Glutamatergic neuron (in vitro differentiated cells): Measurements from ENCODE around the gene TEX35. TPM values are rescaled to one million over a fixed set of nuclear protein-coding genes. Genes with fewer than 3 reads are reported as not detected.

ENCODE experiments used
- DNase-seq: peaks from one replicate; pipeline ENCODE4 v3.0.0; 2022
- H3K27ac Mint-ChIP-seq: one replicate; pipeline ENCODE4 v1.8.0; 2020; ENCODE audit warnings: mild to moderate bottlenecking, mixed read lengths, inconsistent platforms; ENCODE audit not compliant: unreplicated experiment
- H3K27me3 Mint-ChIP-seq: one replicate; pipeline ENCODE4 v1.8.0; 2020; ENCODE audit warnings: mild to moderate bottlenecking, moderate library complexity, mixed read lengths, inconsistent platforms; ENCODE audit not compliant: unreplicated experiment
- H3K36me3 Mint-ChIP-seq: one replicate; pipeline ENCODE4 v1.8.0; 2020; ENCODE audit warnings: mild to moderate bottlenecking, mixed read lengths, inconsistent platforms; ENCODE audit not compliant: unreplicated experiment
- H3K4me1 Mint-ChIP-seq: one replicate; pipeline ENCODE4 v1.8.0; 2020; ENCODE audit warnings: mild to moderate bottlenecking, low read depth, mixed read lengths, inconsistent platforms; ENCODE audit not compliant: unreplicated experiment
- H3K4me3 Mint-ChIP-seq: one replicate; pipeline ENCODE4 v1.8.0; 2020; ENCODE audit warnings: mild to moderate bottlenecking, mixed read lengths, inconsistent platforms; ENCODE audit not compliant: unreplicated experiment
- H3K9me3 Mint-ChIP-seq: one replicate; pipeline ENCODE4 v1.8.0; 2020; ENCODE audit warnings: mild to moderate bottlenecking, moderate library complexity, mixed read lengths, inconsistent platforms; ENCODE audit not compliant: unreplicated experiment
- total RNA-seq: library from RNA; stranded (reverse); fragmentation: NEBNext Ultra II Directional; extraction: Animal tissue kit (Norgen Biotek cat#: 25700); gene quantifications from one replicate; pipeline ENCODE4 v1.2.1, GENCODE V29; 2021; ENCODE audit not compliant: unreplicated experiment
- TF ChIP-seq, protein P1 (sequence below): fragments of 200-600 bp; sonication (generic); IDR thresholded peaks from one replicate; pipeline ENCODE4 v1.5.0; 2021; ENCODE audit not compliant: partially characterized antibody, unreplicated experiment

The TEX35 gene
- total RNA-seq, 1 donor from 2014 or later: not detected

DNA sequence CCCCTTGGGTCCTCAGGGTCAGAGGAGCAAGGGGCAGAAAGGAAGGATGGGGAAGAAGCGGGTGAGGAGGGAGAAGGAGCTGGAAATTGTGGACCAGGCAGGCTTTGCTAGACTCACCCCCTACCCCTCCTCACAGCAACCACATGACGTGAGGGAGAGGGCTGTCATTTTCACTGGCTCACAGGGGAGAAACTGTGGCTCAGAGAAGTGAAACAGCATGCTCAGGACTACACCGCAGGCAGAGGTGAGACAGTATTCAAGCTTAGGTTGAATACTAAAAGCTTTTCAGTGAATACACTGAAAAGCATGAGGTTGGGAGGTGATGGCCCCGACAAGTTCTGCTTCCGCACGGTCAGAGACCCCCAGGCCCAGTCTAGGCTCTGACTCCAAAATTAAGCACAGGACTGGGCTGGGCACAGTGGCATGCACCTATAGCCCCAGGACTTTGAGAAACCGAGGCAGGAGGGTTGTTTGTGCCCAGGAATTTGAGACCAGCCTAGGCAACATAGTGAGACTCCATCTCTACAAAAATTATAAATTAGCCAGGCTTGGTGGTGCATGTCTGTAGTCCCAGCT lies 14.9 kb upstream of the TEX35 start:
- Mint-ChIP-seq H3K36me3 (no peaks in the 10 kb centered on the region), H3K4me1 (no peaks in the 10 kb centered on the region), H3K9me3 (peaks cover 3% of the 10 kb centered on the region), H3K27ac (no peak overlapping the region), H3K4me3 (no peak overlapping the region), H3K27me3 (peaks cover 3% of the 10 kb centered on the region)
- TF ChIP-seq, protein P1, sequence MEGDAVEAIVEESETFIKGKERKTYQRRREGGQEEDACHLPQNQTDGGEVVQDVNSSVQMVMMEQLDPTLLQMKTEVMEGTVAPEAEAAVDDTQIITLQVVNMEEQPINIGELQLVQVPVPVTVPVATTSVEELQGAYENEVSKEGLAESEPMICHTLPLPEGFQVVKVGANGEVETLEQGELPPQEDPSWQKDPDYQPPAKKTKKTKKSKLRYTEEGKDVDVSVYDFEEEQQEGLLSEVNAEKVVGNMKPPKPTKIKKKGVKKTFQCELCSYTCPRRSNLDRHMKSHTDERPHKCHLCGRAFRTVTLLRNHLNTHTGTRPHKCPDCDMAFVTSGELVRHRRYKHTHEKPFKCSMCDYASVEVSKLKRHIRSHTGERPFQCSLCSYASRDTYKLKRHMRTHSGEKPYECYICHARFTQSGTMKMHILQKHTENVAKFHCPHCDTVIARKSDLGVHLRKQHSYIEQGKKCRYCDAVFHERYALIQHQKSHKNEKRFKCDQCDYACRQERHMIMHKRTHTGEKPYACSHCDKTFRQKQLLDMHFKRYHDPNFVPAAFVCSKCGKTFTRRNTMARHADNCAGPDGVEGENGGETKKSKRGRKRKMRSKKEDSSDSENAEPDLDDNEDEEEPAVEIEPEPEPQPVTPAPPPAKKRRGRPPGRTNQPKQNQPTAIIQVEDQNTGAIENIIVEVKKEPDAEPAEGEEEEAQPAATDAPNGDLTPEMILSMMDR: no peak
- no peak for DNase-seq

DNA sequence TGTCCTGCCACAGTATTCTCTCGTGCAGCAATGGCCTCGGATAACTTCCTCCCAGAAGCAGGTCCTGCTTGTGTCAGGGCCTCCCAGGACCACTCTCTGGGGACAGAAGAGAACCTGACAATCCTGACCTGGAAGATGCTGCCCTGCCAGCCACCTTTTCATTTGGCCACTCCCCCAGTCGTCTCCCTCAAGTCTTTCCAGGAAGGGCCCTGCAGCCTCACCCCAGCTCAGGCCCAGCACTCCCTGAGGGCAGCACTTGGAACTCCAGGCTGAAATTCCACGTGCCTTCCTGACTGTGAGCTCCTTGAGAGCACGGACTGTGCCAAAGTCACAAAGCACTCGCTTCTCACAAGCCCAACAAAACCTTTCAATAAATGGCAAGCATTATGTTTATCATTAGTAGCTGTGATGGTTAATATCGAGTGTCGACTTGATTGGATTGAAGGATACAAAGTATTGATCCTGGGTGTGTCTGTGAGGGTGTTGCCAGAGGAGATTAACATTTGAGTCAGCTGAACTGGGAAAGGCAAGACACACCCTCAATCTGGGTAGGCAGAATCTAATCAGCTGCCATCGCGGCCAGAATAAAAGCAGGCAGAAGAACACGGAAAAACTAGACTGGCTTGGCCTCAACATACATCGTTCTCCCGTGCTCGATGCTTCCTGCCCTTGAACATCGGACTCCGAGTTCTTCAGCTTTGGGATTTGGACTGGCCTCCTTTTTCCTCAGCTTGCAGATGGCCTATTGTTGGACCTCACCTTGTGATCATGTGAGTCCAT lies 13.8 kb upstream of the TEX35 start:
- no peak for DNase-seq
- H3K4me3 Mint-ChIP-seq: no peak overlapping the region
- peaks cover under 1% of the 10 kb centered on the region for H3K36me3 Mint-ChIP-seq
- peaks cover 3% of the 10 kb centered on the region for H3K9me3 Mint-ChIP-seq
- peak overlapping the region; percentile 30 for H3K27ac Mint-ChIP-seq
- H3K27me3 Mint-ChIP-seq: peaks cover 1% of the 10 kb centered on the region
- H3K4me1 Mint-ChIP-seq: no peaks in the 10 kb centered on the region
- TF ChIP-seq, protein P1: no peak

DNA sequence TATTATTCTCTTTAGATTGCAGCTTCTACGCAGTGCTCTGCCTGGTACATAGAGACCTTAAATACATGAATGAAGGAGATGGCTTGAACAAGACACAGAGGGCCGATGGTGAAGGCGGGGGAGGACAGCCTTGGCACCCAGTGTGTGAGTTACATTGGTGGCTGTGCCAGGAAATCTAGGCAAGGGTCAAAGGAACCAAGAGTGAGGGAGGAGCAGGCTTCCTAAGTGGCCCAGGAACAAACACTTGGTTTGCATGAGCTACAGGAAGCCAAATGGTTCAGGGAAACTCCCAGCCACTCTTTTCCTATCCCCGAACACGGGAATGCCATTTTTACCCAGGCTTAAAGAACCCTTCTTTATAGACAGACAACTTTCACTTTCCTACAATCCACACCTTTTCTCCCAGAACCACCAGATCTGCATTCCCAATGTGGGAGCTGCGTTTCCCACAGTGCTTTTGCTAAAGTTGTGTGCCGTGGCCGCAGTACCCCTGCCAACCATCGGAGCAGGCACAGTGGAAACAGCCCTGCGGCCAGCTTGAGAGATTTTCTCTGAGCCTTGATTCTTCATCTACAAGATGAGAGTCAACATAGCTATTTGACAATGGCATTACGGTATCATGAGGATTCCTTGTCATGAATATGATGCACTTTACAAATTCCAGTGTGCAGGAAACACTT lies 12.7 kb upstream of the TEX35 start:
- peaks cover 4% of the 10 kb centered on the region for H3K36me3 Mint-ChIP-seq
- no peak overlapping the region for H3K4me3 Mint-ChIP-seq
- no peak overlapping the region for H3K27ac Mint-ChIP-seq
- no peaks in the 10 kb centered on the region for H3K4me1 Mint-ChIP-seq
- peak; percentile 42 for DNase-seq
- H3K9me3 Mint-ChIP-seq: peaks cover 3% of the 10 kb centered on the region
- TF ChIP-seq, protein P1: peak; percentile 52
- no peaks in the 10 kb centered on the region for H3K27me3 Mint-ChIP-seq

DNA sequence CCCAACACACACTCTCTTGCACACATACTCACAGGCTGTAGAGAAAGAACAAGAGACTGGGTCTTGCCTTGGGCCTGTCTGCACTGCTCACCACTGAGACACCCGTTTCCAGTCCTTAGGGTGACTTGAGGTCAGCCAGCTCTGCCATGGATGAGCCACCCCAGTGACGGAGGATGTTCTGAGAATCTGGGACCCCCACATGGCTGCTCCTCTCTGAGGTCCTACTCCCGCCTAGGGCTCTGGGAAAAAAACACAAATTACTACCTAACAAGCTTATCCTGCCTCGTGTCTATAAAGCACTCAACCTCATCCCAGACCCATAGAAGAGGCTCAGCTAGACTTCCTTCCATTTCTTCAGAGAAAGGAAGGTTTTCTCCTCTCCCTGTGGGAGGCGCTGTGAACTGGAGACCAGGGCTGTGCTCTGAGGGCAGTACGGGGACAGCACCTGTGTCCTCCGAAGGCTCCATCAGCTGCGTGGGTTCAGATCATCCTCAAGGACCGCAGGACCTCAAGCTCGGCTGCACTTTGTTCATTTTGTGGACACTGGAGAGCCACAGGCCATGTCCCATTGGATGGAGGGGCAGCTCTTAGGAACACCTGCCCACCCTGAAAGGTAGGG lies 11.9 kb upstream of the TEX35 start:
- Mint-ChIP-seq H3K27me3 (no peaks in the 10 kb centered on the region), H3K9me3 (peaks cover 2% of the 10 kb centered on the region), H3K27ac (no peak overlapping the region), H3K4me3 (no peak overlapping the region), H3K4me1 (no peaks in the 10 kb centered on the region), H3K36me3 (peaks cover 4% of the 10 kb centered on the region)
- TF ChIP-seq, protein P1: no peak
- DNase-seq: no peak
